ENCODE data around the gene TECPR2. TPM values are rescaled to one million over a fixed set of nuclear protein-coding genes. Genes with fewer than 3 reads are reported as not detected.

Gene TECPR2
- total RNA-seq, 1 experiment from 2014 or later, result 12.2 TPM

DNA sequence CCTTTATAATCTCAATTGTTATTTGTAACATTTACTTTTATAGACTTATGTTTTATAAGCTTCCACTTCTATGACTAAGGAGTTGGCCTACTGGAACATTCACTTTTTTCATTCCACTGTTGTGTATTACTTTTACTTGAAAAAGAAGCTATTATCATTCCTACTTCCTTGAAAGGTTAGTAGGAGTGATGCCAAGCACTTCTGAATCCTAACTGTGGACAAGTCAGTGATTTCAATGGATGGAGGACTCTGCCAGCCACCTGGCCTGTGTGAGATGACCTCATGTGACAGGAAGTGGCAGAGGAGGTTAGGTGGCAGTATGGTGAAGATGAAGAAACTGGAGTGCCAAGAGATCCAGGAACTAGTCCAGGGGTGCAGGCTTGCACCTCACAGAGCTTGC lies 46.0 kb downstream of the TECPR2 start:
- Histone ChIP-seq H3K27me3 (ENCODE audit: insufficient read depth, low read length) (no peaks in the 10 kb centered on the region), H3K36me3 (ENCODE audit: control insufficient read depth in 1 of 2, insufficient read depth in 2 of 2, low read length in 2 of 2) (no peaks in the 10 kb centered on the region; a peak in 1 of 4 replicates), H3K9me2 (ENCODE audit: insufficient read depth) (no peaks in the 10 kb centered on the region), H4K20me1 (ENCODE audit: insufficient read depth) (no peaks in the 10 kb centered on the region), H2AFZ (ENCODE audit: low read depth, low read length, poor library complexity, severe bottlenecking) (no peak overlapping the region), H3K4me1 (ENCODE audit: control insufficient read depth in 1 of 2, insufficient read depth in 2 of 2, low read length in 2 of 2) (peaks cover 0 to 5% of the 10 kb centered on the region in 2 experiments; a peak in 1 of 4 replicates), H3K4me2 (ENCODE audit: low read length) (no peak overlapping the region), H3K27ac (ENCODE audit: low read depth, low read length) (no peak overlapping the region), H3K9ac (ENCODE audit: low read length) (no peak overlapping the region), H3K4me3 (replicated peaks in 1 of 2; ENCODE audit: low read depth in 1 of 2, low read length in 2 of 2) (no peak overlapping the region), H3K9me3 (ENCODE audit: control insufficient read depth in 1 of 2, insufficient read depth in 1 of 2, low read depth in 1 of 2, low read length in 2 of 2) (no peaks in the 10 kb centered on the region), H3K79me2 (ENCODE audit: insufficient read depth, low read length) (no peaks in the 10 kb centered on the region)
- no peak for TF ChIP-seq ELF1 (IDR thresholded peaks at IDR 0.05; ENCODE audit: borderline replicate concordance, low read depth)
- no peak for TF ChIP-seq SP1 (IDR thresholded peaks at IDR 0.05; ENCODE audit: low read depth)
- no peak for TF ChIP-seq POLR2A (IDR thresholded peaks at IDR 0.05; ENCODE audit: borderline replicate concordance, extremely low read depth, insufficient read depth, insufficient read length)
- no peak for TF ChIP-seq POLR2AphosphoS5 (IDR thresholded peaks at IDR 0.05; ENCODE audit: low read depth, low read length)
- TF ChIP-seq, protein P1, sequence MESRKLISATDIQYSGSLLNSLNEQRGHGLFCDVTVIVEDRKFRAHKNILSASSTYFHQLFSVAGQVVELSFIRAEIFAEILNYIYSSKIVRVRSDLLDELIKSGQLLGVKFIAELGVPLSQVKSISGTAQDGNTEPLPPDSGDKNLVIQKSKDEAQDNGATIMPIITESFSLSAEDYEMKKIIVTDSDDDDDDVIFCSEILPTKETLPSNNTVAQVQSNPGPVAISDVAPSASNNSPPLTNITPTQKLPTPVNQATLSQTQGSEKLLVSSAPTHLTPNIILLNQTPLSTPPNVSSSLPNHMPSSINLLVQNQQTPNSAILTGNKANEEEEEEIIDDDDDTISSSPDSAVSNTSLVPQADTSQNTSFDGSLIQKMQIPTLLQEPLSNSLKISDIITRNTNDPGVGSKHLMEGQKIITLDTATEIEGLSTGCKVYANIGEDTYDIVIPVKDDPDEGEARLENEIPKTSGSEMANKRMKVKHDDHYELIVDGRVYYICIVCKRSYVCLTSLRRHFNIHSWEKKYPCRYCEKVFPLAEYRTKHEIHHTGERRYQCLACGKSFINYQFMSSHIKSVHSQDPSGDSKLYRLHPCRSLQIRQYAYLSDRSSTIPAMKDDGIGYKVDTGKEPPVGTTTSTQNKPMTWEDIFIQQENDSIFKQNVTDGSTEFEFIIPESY (IDR thresholded peaks at IDR 0.05; ENCODE audit: extremely low read depth, insufficient replicate concordance, low read length), result no peak
- no peak for TF ChIP-seq JUND (IDR thresholded peaks at IDR 0.05)
- no peak for TF ChIP-seq EGR1 (IDR thresholded peaks at IDR 0.05; ENCODE audit: low read depth)
- TF ChIP-seq CEBPB (IDR thresholded peaks at IDR 0.05; ENCODE audit: low read depth), result no peak
- no peak for TF ChIP-seq EZH2 (IDR thresholded peaks at IDR 0.05)
- TF ChIP-seq RAD21 (IDR thresholded peaks at IDR 0.05; ENCODE audit: low read depth), result no peak
- TF ChIP-seq, protein P2, sequence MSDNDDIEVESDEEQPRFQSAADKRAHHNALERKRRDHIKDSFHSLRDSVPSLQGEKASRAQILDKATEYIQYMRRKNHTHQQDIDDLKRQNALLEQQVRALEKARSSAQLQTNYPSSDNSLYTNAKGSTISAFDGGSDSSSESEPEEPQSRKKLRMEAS (IDR thresholded peaks at IDR 0.05), result no peak
- no peak for TF ChIP-seq TCF7L2 (IDR thresholded peaks at IDR 0.05; ENCODE audit: borderline replicate concordance, extremely low read depth, insufficient read depth, insufficient read length)
- ChIA-PET POLR2A (no interaction called here), RAD21 (ENCODE audit: low non-redundant PET in 1 of 2, low total read pairs in 2 of 2, uncharacterized antibody in 2 of 2, unreplicated experiment in 2 of 2) (no interaction called here), CTCF (no interaction called here)
- BruUV-seq (replicated peaks), result no TSS peak
- intact Hi-C loops (cut with micrococcal nuclease), result no loop called here
- DNase-seq (ENCODE audit: low read depth, low spot score) (no peak), ATAC-seq (no peak)
